WTC11 (cell line): ENCODE results near the gene ZNF483. TPM values are rescaled to one million over a fixed set of nuclear protein-coding genes. Genes with fewer than 3 reads are reported as not detected.

ENCODE experiments used
- ATAC-seq: fragments of 200-7000 bp; cut with Tn5 transposase; 2 replicates; pipeline ENCODE4 v1.10.0; 2021; ENCODE audit warnings: mild to moderate bottlenecking, moderate library complexity
- CTCF ChIA-PET: fragments of 300-600 bp; sonication (Branson Sonifier 250); formaldehyde crosslinking; loops from one replicate; lab custom pipeline; 2021; ENCODE audit warnings: antibody characterized with exemption; lab: Charles Lee
- POLR2A ChIA-PET: fragments of 350-600 bp; sonication (Branson Sonifier 250); formaldehyde crosslinking; loops from one replicate; lab custom pipeline; 2021; ENCODE audit warnings: antibody characterized with exemption; lab: Charles Lee
- DNase-seq: peaks from one replicate; pipeline ENCODE4 v3.0.0; 2021; ENCODE audit warnings: low spot score
- H3K27ac Mint-ChIP-seq: 2 replicates; pipeline ENCODE4 v1.8.0; 2021; ENCODE audit warnings: mixed read lengths
- H3K27me3 Mint-ChIP-seq: 2 replicates; pipeline ENCODE4 v1.8.0; 2021; ENCODE audit warnings: low read depth, mild to moderate bottlenecking, moderate library complexity, mixed read lengths
- H3K36me3 Mint-ChIP-seq: 2 replicates; pipeline ENCODE4 v1.8.0; 2021; ENCODE audit warnings: mixed read lengths
- H3K4me1 Mint-ChIP-seq: 2 replicates; pipeline ENCODE4 v1.8.0; 2022; ENCODE audit warnings: mixed read lengths
- H3K4me3 Mint-ChIP-seq: 2 replicates; pipeline ENCODE4 v1.8.0; 2021; ENCODE audit warnings: mild to moderate bottlenecking, moderate library complexity, mixed read lengths
- H3K9me3 Mint-ChIP-seq: 2 replicates; pipeline ENCODE4 v1.8.0; 2021; ENCODE audit warnings: mixed read lengths
- AFF4 ChIP-seq: sonication (generic); formaldehyde crosslinking; IDR thresholded peaks from 2 replicates; pipeline ENCODE4 v1.8.1; 2023; ENCODE audit warnings: mild to moderate bottlenecking, missing genetic modification reagents, borderline replicate concordance
- AR ChIP-seq: fragments of 250-450 bp; sonication (Bioruptor Pico); IDR thresholded peaks from 2 replicates; pipeline ENCODE4 v1.9.0; 2021; ENCODE audit warnings: mild to moderate bottlenecking
- ATF3 ChIP-seq: sonication (generic); formaldehyde crosslinking; conservative IDR thresholded peaks from 2 replicates; pipeline ENCODE4 v1.8.1; 2022; ENCODE audit warnings: mild to moderate bottlenecking, missing genetic modification reagents
- HMGXB4 ChIP-seq: sonication (generic); formaldehyde crosslinking; IDR thresholded peaks from 2 replicates; pipeline ENCODE4 v1.8.1; 2023; ENCODE audit warnings: mild to moderate bottlenecking, moderate library complexity, missing genetic modification reagents
- MLX ChIP-seq: sonication (generic); formaldehyde crosslinking; IDR thresholded peaks from 2 replicates; pipeline ENCODE4 v1.8.1; 2023; ENCODE audit warnings: mild to moderate bottlenecking, missing genetic modification reagents, moderate library complexity
- PREB ChIP-seq: sonication (generic); formaldehyde crosslinking; IDR thresholded peaks from 2 replicates; pipeline ENCODE4 v1.8.1; 2022; ENCODE audit warnings: mild to moderate bottlenecking, missing genetic modification reagents, moderate library complexity, borderline replicate concordance
- ZNF232 ChIP-seq: sonication (generic); formaldehyde crosslinking; IDR thresholded peaks from 2 replicates; pipeline ENCODE4 v1.8.0; 2022; ENCODE audit warnings: mild to moderate bottlenecking, missing genetic modification reagents
- ZNF281 ChIP-seq: sonication (generic); formaldehyde crosslinking; IDR thresholded peaks from 2 replicates; pipeline ENCODE4 v1.8.0; 2023; ENCODE audit warnings: mild to moderate bottlenecking, missing genetic modification reagents
- ZNF396 ChIP-seq: fragments of 250-450 bp; sonication (Bioruptor Pico); IDR thresholded peaks from 2 replicates; pipeline ENCODE4 v1.8.0; 2021; ENCODE audit warnings: mild to moderate bottlenecking, moderate library complexity, borderline replicate concordance
- ZNF425 ChIP-seq: fragments of 250-450 bp; sonication (Bioruptor Pico); conservative IDR thresholded peaks from 2 replicates; pipeline ENCODE4 v1.9.0; 2021; ENCODE audit warnings: mild to moderate bottlenecking
- ZNF512 ChIP-seq: sonication (generic); formaldehyde crosslinking; IDR thresholded peaks from 2 replicates; pipeline ENCODE4 v1.8.1; 2022; ENCODE audit warnings: missing genetic modification reagents, borderline replicate concordance
- ZSCAN18 ChIP-seq: fragments of 250-450 bp; sonication (Bioruptor Pico); IDR thresholded peaks from 2 replicates; pipeline ENCODE4 v2.1.2; 2022; ENCODE audit warnings: mild to moderate bottlenecking, moderate library complexity
- total RNA-seq: library from RNA; stranded (reverse); gene quantifications from 3 replicates; pipeline ENCODE4 v1.2.3, GENCODE V29; 2021

ZNF483 gene
- total RNA-seq, 1 experiment from 2014 or later: 77.4 TPM

GRCh38 chr9:111475195-111475594, 49.8 kb upstream of the ZNF483 start (continued):
- TF ChIP-seq ZNF425 (CRISPR knock-in tag): no peak
- TF ChIP-seq ZSCAN18 (CRISPR knock-in tag): no peak
- TF ChIP-seq MLX (CRISPR knock-in tag): no peak
- no peak for TF ChIP-seq AFF4
- no peak for TF ChIP-seq HMGXB4 (CRISPR knock-in tag)
- TF ChIP-seq AR (CRISPR knock-in tag): no peak
- TF ChIP-seq ZNF512: no peak
- TF ChIP-seq ZNF396 (CRISPR knock-in tag): no peak
- TF ChIP-seq ZNF232 (CRISPR knock-in tag): no peak
- TF ChIP-seq ATF3 (CRISPR knock-in tag): no peak

GRCh38 chr9:111477677-111478076, 47.3 kb upstream of the ZNF483 start:
- Mint-ChIP-seq H3K4me3 (no peak overlapping the region), H3K27me3 (no peaks in the 10 kb centered on the region), H3K4me1 (peaks cover 50% of the 10 kb centered on the region), H3K36me3 (no peaks in the 10 kb centered on the region), H3K9me3 (no peaks in the 10 kb centered on the region), H3K27ac (peak overlapping the region; percentile 57; the same call in 1 of the 2 replicates)
- no peak for ATAC-seq
- POLR2A ChIA-PET: no interaction called here
- DNase-seq: no peak
- CTCF ChIA-PET: no interaction called here
- no peak for TF ChIP-seq ZNF425 (CRISPR knock-in tag)
- no peak for TF ChIP-seq ZNF281 (CRISPR knock-in tag)
- TF ChIP-seq PREB (CRISPR knock-in tag): no peak
